Endothelial cell of umbilical vein (primary cell): ENCODE measurements around the gene EPB41L4B. TPM values are rescaled to one million over a fixed set of nuclear protein-coding genes. Genes with fewer than 3 reads are reported as not detected.

Source experiments
- BruUV-seq: library from RNA; stranded (reverse); fragments of 400-500 nt; replicated peaks from 2 replicates; lab custom pipeline; 2021; lab: Mats Ljungman, UMichigan
- CTCF ChIA-PET: fragments of 300-600, 350-600 bp; sonication (Branson Sonifier 250); formaldehyde crosslinking; loops from one replicate; lab custom pipeline; 2021; ENCODE audit warnings: antibody characterized with exemption, inconsistent platforms; lab: Charles Lee
- POLR2A ChIA-PET: fragments of 300-600, 350-600 bp; sonication (Branson Sonifier 250); formaldehyde crosslinking; loops from one replicate; lab custom pipeline; 2021; ENCODE audit warnings: antibody characterized with exemption, inconsistent platforms; lab: Charles Lee
- DNase-seq: peaks from one replicate; pipeline ENCODE4 v3.0.0-alpha.2; 2011; ENCODE audit warnings: low read depth, low spot score
- FAIRE-seq: peaks from 2 replicates; lab custom pipeline; 2011; peaks lifted over from hg19 to GRCh38; lab: Jason Lieb, UNC
- H2AFZ ChIP-seq: 2 replicates; pipeline ENCODE4 v1.6.0; 2012; ENCODE audit warnings: low read depth, low read length, control low read depth, inconsistent platforms
- H3K27ac ChIP-seq: 2 replicates; pipeline ENCODE4 v1.5.1; 2011; ENCODE audit warnings: low read depth, mild to moderate bottlenecking, control low read depth, low read length, moderate library complexity; ENCODE audit not compliant: insufficient read depth
- H3K27me3 ChIP-seq, 2 experiments: 2 replicates each; pipeline versions ENCODE4 v1.6.0 to v1.6.1; 2011; ENCODE audit warnings: low read length in 2 of 2, mixed read lengths in 1 of 2; ENCODE audit not compliant: control insufficient read depth in 2 of 2, insufficient read depth in 2 of 2
- H3K36me3 ChIP-seq, 2 experiments: 2 replicates in 1 of 2; 3 replicates in 1 of 2; pipeline ENCODE4 v1.5.1; 2011; ENCODE audit warnings: low read length in 2 of 2, mild to moderate bottlenecking in 1 of 2, moderate library complexity in 1 of 2; ENCODE audit not compliant: control insufficient read depth in 2 of 2, insufficient read depth in 2 of 2; ENCODE audit errors: extremely low read depth in 1 of 2
- H3K4me1 ChIP-seq: 3 replicates; pipeline ENCODE4 v1.5.1; 2011; ENCODE audit warnings: mild to moderate bottlenecking, low read length; ENCODE audit not compliant: control insufficient read depth, insufficient read depth; ENCODE audit errors: extremely low read depth
- H3K4me2 ChIP-seq: 2 replicates; pipeline ENCODE4 v1.6.1; 2011; ENCODE audit warnings: low read length, control low read depth, mixed read lengths; ENCODE audit not compliant: insufficient read depth
- H3K4me3 ChIP-seq, 3 experiments: fragments of 200-600 bp in 1 of 3; sonication (generic), shearing (Covaris generic) in 1 of 3; replicated peaks in 1 of 3; 2 replicates each; pipeline ENCODE4 v1.5.1; 2011 to 2016; ENCODE audit warnings: control low read depth in 3 of 3, low read length in 3 of 3, mild to moderate bottlenecking in 2 of 3, inconsistent platforms in 1 of 3, low read depth in 1 of 3, moderate library complexity in 1 of 3; ENCODE audit not compliant: insufficient read depth in 1 of 3
- H3K79me2 ChIP-seq: 2 replicates; pipeline ENCODE4 v1.6.0; 2012; ENCODE audit warnings: low read length, inconsistent platforms; ENCODE audit not compliant: control insufficient read depth, insufficient read depth
- H3K9ac ChIP-seq: replicated peaks from 2 replicates; pipeline ENCODE3; 2011; ENCODE audit warnings: low read length, control low read depth; ENCODE audit not compliant: insufficient read depth; ENCODE audit errors: extremely low read depth
- H3K9me1 ChIP-seq: replicated peaks from 3 replicates; pipeline ENCODE4 v1.6.0; 2011; ENCODE audit warnings: mild to moderate bottlenecking, low read length; ENCODE audit not compliant: control insufficient read depth, insufficient read depth; ENCODE audit errors: extremely low read depth
- H3K9me3 ChIP-seq: replicated peaks from 2 replicates; pipeline ENCODE4 v1.5.1; 2012; ENCODE audit warnings: low read length, inconsistent platforms; ENCODE audit not compliant: control insufficient read depth, insufficient read depth
- H4K20me1 ChIP-seq: replicated peaks from 2 replicates; pipeline ENCODE3; 2011; ENCODE audit warnings: mild to moderate bottlenecking, low read length; ENCODE audit not compliant: control insufficient read depth, insufficient read depth; ENCODE audit errors: extremely low read depth
- EZH2 ChIP-seq: IDR thresholded peaks from 2 replicates; pipeline ENCODE4 v1.6.1; 2012; ENCODE audit warnings: borderline replicate concordance, low read depth, mild to moderate bottlenecking, moderate library complexity, low read length, inconsistent platforms; ENCODE audit not compliant: severe bottlenecking
- FOS ChIP-seq: IDR thresholded peaks from 2 replicates; pipeline ENCODE4 v1.6.1; 2011; ENCODE audit warnings: mild to moderate bottlenecking, low read length, moderate library complexity, borderline replicate concordance; ENCODE audit not compliant: insufficient read depth
- GATA2 ChIP-seq: IDR thresholded peaks from 2 replicates; pipeline ENCODE4 v1.7.0; 2011; ENCODE audit warnings: low read depth, mild to moderate bottlenecking, moderate library complexity, mixed read lengths, low read length; ENCODE audit not compliant: insufficient read length, insufficient read depth
- JUN ChIP-seq: IDR thresholded peaks from 2 replicates; pipeline ENCODE4 v1.6.1; 2011; ENCODE audit warnings: borderline replicate concordance, low read depth; ENCODE audit not compliant: insufficient read length, insufficient read depth
- MYC ChIP-seq: IDR thresholded peaks from one replicate; pipeline ENCODE4 v1.6.1; 2011; ENCODE audit warnings: mild to moderate bottlenecking, low read depth, low read length
- POLR2A ChIP-seq: IDR thresholded peaks from 2 replicates; pipeline ENCODE4 v1.6.1; 2012; ENCODE audit warnings: low read depth, mild to moderate bottlenecking, control low read depth, low read length
- POLR2AphosphoS5 ChIP-seq: IDR thresholded peaks from 2 replicates; pipeline ENCODE4 v1.6.1; 2012; ENCODE audit warnings: low read depth, mild to moderate bottlenecking, control low read depth, low read length, moderate library complexity; ENCODE audit not compliant: insufficient read depth
- dilution Hi-C: fragments of 300-500 bp; cut with MboI; formaldehyde crosslinking; loops from one replicate; pipeline ENCODE4 v1.15.0; 2019; ENCODE audit warnings: low sequenced_read_pairs; ENCODE audit not compliant: extremely low pct_ligation_motif_present
- intact Hi-C: fragments of 100-400 bp; cut with micrococcal nuclease; formaldehyde crosslinking; loops from one replicate; pipeline ENCODE4 v1.10.0; 2022
- polyA plus RNA-seq, 4 experiments: library from polyadenylated mRNA; depleted of rRNA in 3 of 4; stranded (reverse) in 3 of 4; unstranded in 1 of 4; fragments of >200 nt; gene quantifications; 2 replicates each; pipeline versions ENCODE4 v1.2.1 to v1.2.3, GENCODE V29; 2011 to 2012; ENCODE audit warnings: missing spikeins in 1 of 4
- total RNA-seq: library from RNA; stranded (reverse); gene quantifications from 2 replicates; pipeline ENCODE4 v1.2.3, GENCODE V29; 2021
- TF ChIP-seq, protein P1 (sequence below), 2 donors: IDR thresholded peaks; 1 replicate in 1 of 2; 2 replicates in 1 of 2; pipeline ENCODE4 v1.5.1; 2011; ENCODE audit warnings: low read length in 2 of 2, mild to moderate bottlenecking in 2 of 2, moderate library complexity in 2 of 2, control low read depth in 1 of 2, inconsistent platforms in 1 of 2, low read depth in 1 of 2; ENCODE audit not compliant: insufficient read depth in 1 of 2; ENCODE audit errors: extremely low read depth in 1 of 2
- TF ChIP-seq, protein P2 (sequence below): IDR thresholded peaks from 2 replicates; pipeline ENCODE4 v1.6.1; 2011; ENCODE audit not compliant: insufficient read depth, insufficient read length

The EPB41L4B gene
- total and polyA plus RNA-seq, 2 donors (not counting 3 experiments of a cell fraction or from before 2014, with no cell fraction given): 0.10 to 0.15 TPM

DNA sequence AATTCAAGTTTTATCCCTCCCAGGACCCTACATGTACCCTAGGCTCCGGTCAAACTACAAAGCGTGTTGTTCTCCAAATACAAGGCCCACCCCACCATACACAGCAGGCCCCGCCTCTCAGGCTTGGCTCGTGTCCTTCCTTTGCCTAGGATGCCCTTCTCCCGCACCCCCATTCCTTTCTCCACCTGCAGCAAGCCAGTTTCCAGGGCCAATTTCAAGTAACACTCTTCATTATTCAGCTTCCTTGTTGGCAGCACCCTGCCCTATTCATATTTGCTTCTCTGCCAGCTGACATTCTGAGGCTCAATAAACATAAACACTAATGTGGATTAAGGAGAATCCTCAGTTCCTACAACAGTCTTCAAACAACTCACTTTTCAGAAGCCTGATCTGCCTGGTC, 31.7 kb downstream of the EPB41L4B start:
- DNase-seq: no peak
- H4K20me1 ChIP-seq: no peaks in the 10 kb centered on the region
- no peak for TF ChIP-seq POLR2AphosphoS5
- TF ChIP-seq, protein P1, sequence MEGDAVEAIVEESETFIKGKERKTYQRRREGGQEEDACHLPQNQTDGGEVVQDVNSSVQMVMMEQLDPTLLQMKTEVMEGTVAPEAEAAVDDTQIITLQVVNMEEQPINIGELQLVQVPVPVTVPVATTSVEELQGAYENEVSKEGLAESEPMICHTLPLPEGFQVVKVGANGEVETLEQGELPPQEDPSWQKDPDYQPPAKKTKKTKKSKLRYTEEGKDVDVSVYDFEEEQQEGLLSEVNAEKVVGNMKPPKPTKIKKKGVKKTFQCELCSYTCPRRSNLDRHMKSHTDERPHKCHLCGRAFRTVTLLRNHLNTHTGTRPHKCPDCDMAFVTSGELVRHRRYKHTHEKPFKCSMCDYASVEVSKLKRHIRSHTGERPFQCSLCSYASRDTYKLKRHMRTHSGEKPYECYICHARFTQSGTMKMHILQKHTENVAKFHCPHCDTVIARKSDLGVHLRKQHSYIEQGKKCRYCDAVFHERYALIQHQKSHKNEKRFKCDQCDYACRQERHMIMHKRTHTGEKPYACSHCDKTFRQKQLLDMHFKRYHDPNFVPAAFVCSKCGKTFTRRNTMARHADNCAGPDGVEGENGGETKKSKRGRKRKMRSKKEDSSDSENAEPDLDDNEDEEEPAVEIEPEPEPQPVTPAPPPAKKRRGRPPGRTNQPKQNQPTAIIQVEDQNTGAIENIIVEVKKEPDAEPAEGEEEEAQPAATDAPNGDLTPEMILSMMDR (IDR thresholded peaks at IDR 0.05; ENCODE audit: extremely low read depth in 1 of 2, insufficient read depth in 1 of 2, low read depth in 1 of 2, low read length in 2 of 2): no peak
- TF ChIP-seq, protein P2, sequence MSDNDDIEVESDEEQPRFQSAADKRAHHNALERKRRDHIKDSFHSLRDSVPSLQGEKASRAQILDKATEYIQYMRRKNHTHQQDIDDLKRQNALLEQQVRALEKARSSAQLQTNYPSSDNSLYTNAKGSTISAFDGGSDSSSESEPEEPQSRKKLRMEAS: no peak
- no peak for TF ChIP-seq JUN
- no peak for TF ChIP-seq MYC
- TF ChIP-seq EZH2: no peak
- no peak for TF ChIP-seq POLR2A
- no peak for TF ChIP-seq GATA2
- no peak for TF ChIP-seq FOS
- H3K9me1 ChIP-seq: no peaks in the 10 kb centered on the region
- no TSS peak for BruUV-seq
- H3K4me3 ChIP-seq: no peak overlapping the region
- no peaks in the 10 kb centered on the region for H3K27me3 ChIP-seq
- ChIA-PET CTCF (no interaction called here), POLR2A (no interaction called here)
- no peak overlapping the region for H3K4me2 ChIP-seq
- no peak overlapping the region for H3K27ac ChIP-seq
- intact Hi-C loops (no loop called here), dilution Hi-C loops (no loop called here)
- H3K36me3 ChIP-seq: no peaks in the 10 kb centered on the region
- no peak for FAIRE-seq
- no peaks in the 10 kb centered on the region for H3K9me3 ChIP-seq
- H2AFZ ChIP-seq: no peak overlapping the region
- H3K9ac ChIP-seq: no peak overlapping the region
- no peaks in the 10 kb centered on the region for H3K4me1 ChIP-seq
- H3K79me2 ChIP-seq: no peaks in the 10 kb centered on the region
